ENCODE measurements around the gene CNTNAP2.

CNTNAP2 gene

GRCh38 chr7:146138926-146139325 is 22.3 kb downstream of the CNTNAP2 start:
- no peak for TF ChIP-seq CTCF (conservative IDR thresholded peaks at IDR 0.05; ENCODE audit: low read depth, low read length)

GRCh38 chr7:146146831-146147486 is 30.4 kb downstream of the CNTNAP2 start:
- H3K4me3 ChIP-seq (ENCODE audit: low read depth, low read length) = peak overlapping the region; percentile 31
- TF ChIP-seq CTCF (conservative IDR thresholded peaks at IDR 0.05; ENCODE audit: low read depth, low read length) = no peak
- peak; percentile 72 for DNase-seq (ENCODE audit: low read depth)

More at GRCh38 chr7:146138926-146139325, 22.3 kb downstream of the CNTNAP2 start:
- H3K4me3 ChIP-seq (ENCODE audit: low read depth, low read length) = no peak overlapping the region
- peak; percentile 20 for DNase-seq (ENCODE audit: low read depth)

- TF ChIP-seq CTCF (conservative IDR thresholded peaks at IDR 0.05; ENCODE audit: low read depth, low read length) = no peak
- DNase-seq (ENCODE audit: low read depth) = peak; percentile 80
Observed at GRCh38 chr7:146150153-146150552, 33.6 kb downstream of the CNTNAP2 start.

GRCh38 chr7:146172112-146172511 is 55.5 kb downstream of the CNTNAP2 start:
- peak; percentile 42 for DNase-seq (ENCODE audit: low read depth)
- no peak overlapping the region for H3K4me3 ChIP-seq (ENCODE audit: low read depth, low read length)
- TF ChIP-seq CTCF (conservative IDR thresholded peaks at IDR 0.05; ENCODE audit: low read depth, low read length) = peak; percentile 53

More at GRCh38 chr7:146150153-146150552, 33.6 kb downstream of the CNTNAP2 start:
- H3K4me3 ChIP-seq (ENCODE audit: low read depth, low read length) = no peak overlapping the region

GRCh38 chr7:146175716-146176115 is 59.1 kb downstream of the CNTNAP2 start:
- H3K4me3 ChIP-seq (ENCODE audit: low read depth, low read length) = no peak overlapping the region
- peak; percentile 55 for TF ChIP-seq CTCF (conservative IDR thresholded peaks at IDR 0.05; ENCODE audit: low read depth, low read length)
- peak; percentile 68 for DNase-seq (ENCODE audit: low read depth)

GRCh38 chr7:146176860-146177259 is 60.3 kb downstream of the CNTNAP2 start:
- no peak for DNase-seq (ENCODE audit: low read depth)
- no peak for TF ChIP-seq CTCF (conservative IDR thresholded peaks at IDR 0.05; ENCODE audit: low read depth, low read length)
- no peak overlapping the region for H3K4me3 ChIP-seq (ENCODE audit: low read depth, low read length)

GRCh38 chr7:146177301-146177700 is 60.7 kb downstream of the CNTNAP2 start:
- H3K4me3 ChIP-seq (ENCODE audit: low read depth, low read length) = no peak overlapping the region
- TF ChIP-seq CTCF (conservative IDR thresholded peaks at IDR 0.05; ENCODE audit: low read depth, low read length) = no peak
- DNase-seq (ENCODE audit: low read depth) = no peak

Measured in choroid plexus epithelial cell (primary cell).